ENCODE data around the gene ZIC2. TPM values are rescaled to one million over a fixed set of nuclear protein-coding genes. Genes with fewer than 3 reads are reported as not detected.

Gene ZIC2
- total and polyA plus RNA-seq, 2 of the 8 experiments (the other 6 are each of a cell fraction or from before 2014, with no cell fraction given), result 53.2 to 372 TPM

DNA sequence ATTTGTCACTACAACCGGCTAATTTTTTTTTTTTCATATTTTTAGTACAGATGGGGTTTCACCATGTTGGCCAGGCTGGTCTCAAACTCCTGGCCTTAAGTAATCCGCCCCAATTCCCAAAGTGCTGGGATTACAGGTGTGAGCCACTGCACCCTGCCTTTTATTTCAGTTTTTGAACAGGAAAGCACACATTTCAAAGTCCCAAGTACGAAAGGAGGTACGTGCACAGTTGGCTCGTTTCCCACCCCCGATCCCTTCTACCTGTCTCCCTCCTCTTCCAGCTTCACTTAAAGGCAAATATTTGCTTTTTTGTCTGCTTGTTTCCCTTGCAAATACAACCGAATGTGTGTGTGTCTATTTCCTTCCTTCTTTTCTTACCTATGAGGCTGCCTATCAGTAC, 40.5 kb upstream of the ZIC2 start:
- ChIA-PET POLR2A (ENCODE audit: partially characterized antibody) (interaction anchor here (1.2 to 1.9 kb wide), 3 partner anchors 10 to 29 kb away, joined by 3 to 4 read pairs (median 3); no protein-coding TSS in a partner anchor), CTCF (ENCODE audit: partially characterized antibody) (interaction anchor here (0.6 to 2.3 kb wide), 5 partner anchors 14 to 557 kb away, joined by 4 to 10 read pairs (median 5); no protein-coding TSS in a partner anchor)
- H3K79me1 ChIP-seq (ENCODE audit: low read depth, low read length), result no peaks in the 10 kb centered on the region
- H3K23ac ChIP-seq (ENCODE audit: insufficient read length), result no peak overlapping the region
- no peak overlapping the region for H3K14ac ChIP-seq (ENCODE audit: insufficient read length)
- H3K9ac ChIP-seq (replicated peaks in 1 of 4; ENCODE audit: extremely low read depth in 1 of 4, low read depth in 3 of 4, low read length in 3 of 4), result no peak overlapping the region
- H3K79me2 ChIP-seq (ENCODE audit: control insufficient read depth in 1 of 2, insufficient read depth in 2 of 2, low read length in 2 of 2), result no peaks in the 10 kb centered on the region
- H3K56ac ChIP-seq (replicated peaks; ENCODE audit: insufficient read length, low read depth, low read length), result no peak overlapping the region
- no peaks in the 10 kb centered on the region for H3K9me3 ChIP-seq (ENCODE audit: insufficient read depth in 2 of 2, low read depth in 1 of 2, low read length in 1 of 2)
- no peak overlapping the region for H4K5ac ChIP-seq (ENCODE audit: insufficient read length, low read depth, low read length)
- TF ChIP-seq KDM4A (IDR thresholded peaks at IDR 0.05; ENCODE audit: low read depth, low read length, severe bottlenecking) (no peak), PHF8 (conservative IDR thresholded peaks at IDR 0.05; ENCODE audit: low read depth, low read length) (no peak)
- TF ChIP-seq, protein P1, sequence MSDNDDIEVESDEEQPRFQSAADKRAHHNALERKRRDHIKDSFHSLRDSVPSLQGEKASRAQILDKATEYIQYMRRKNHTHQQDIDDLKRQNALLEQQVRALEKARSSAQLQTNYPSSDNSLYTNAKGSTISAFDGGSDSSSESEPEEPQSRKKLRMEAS (IDR thresholded peaks at IDR 0.05), result no peak
- H2BK120ac ChIP-seq (replicated peaks; ENCODE audit: low read depth, low read length), result no peak overlapping the region
- H3K36me3 ChIP-seq (ENCODE audit: control insufficient read depth in 2 of 4, insufficient read depth in 4 of 4, low read length in 3 of 4), result no peaks in the 10 kb centered on the region
- no peak overlapping the region for H3K4me2 ChIP-seq (ENCODE audit: insufficient read depth in 1 of 2, low read depth in 2 of 2, low read length in 2 of 2)
- H2BK5ac ChIP-seq (ENCODE audit: low read depth, low read length), result no peak overlapping the region
- peaks cover 0 to 4% (median 0%) of the 10 kb centered on the region in 4 experiments; a peak in 2 of 7 replicates for H3K4me1 ChIP-seq (replicated peaks in 1 of 4; ENCODE audit: control insufficient read depth in 3 of 4, insufficient read depth in 4 of 4, low read length in 3 of 4)
- H4K20me1 ChIP-seq (replicated peaks in 1 of 2; ENCODE audit: control insufficient read depth in 1 of 2, insufficient read depth in 2 of 2, low read length in 2 of 2), result no peaks in the 10 kb centered on the region
- H3K18ac ChIP-seq (ENCODE audit: extremely low read depth, low read length), result no peak overlapping the region
- FAIRE-seq (no peak), DNase-seq (ENCODE audit: low read depth in 1 of 2, low spot score in 2 of 2) (no peak)
- no peak overlapping the region for H2AFZ ChIP-seq (ENCODE audit: low read length)
- no peaks in the 10 kb centered on the region for H3K27me3 ChIP-seq (replicated peaks in 1 of 4; ENCODE audit: control insufficient read depth in 3 of 4, extremely low read depth in 1 of 4, insufficient read depth in 3 of 4, low read length in 3 of 4)
- no peak overlapping the region for H4K91ac ChIP-seq (replicated peaks; ENCODE audit: insufficient read length, low read length)
- no peak overlapping the region for H3K4me3 ChIP-seq (ENCODE audit: extremely low read depth in 1 of 4, insufficient read depth in 2 of 4, low read depth in 3 of 4, low read length in 4 of 4)
- no peak overlapping the region for H2AK5ac ChIP-seq (ENCODE audit: low read depth, low read length)
- WGBS, 2 experiments (ENCODE audit: extremely low coverage in 1 of 2, insufficient coverage in 1 of 2, insufficient read length in 1 of 2, insufficient replicate concordance in 2 of 2, low coverage in 1 of 2, low lambda C conversion rate in 2 of 2, missing lambda C conversion rate in 1 of 2), result 98% methylated on average over 7 of the region's 7 CpGs; no CpG with 5 or more reads in 1 of the 2 experiments
- H2BK12ac ChIP-seq (ENCODE audit: low read depth, low read length), result 0 out of 2 replicates have a peak overlapping the region, but pooled peaks have one; percentile 39
- H3K27ac ChIP-seq (ENCODE audit: low read depth, low read length), result no peak overlapping the region
- no peaks in the 10 kb centered on the region for H3K23me2 ChIP-seq (ENCODE audit: low read depth, low read length)
- H2BK20ac ChIP-seq (ENCODE audit: low read length), result no peak overlapping the region
- no peak overlapping the region for H4K8ac ChIP-seq (ENCODE audit: extremely low read depth, insufficient read depth, low read length)
- no peak overlapping the region for H3K4ac ChIP-seq (replicated peaks; ENCODE audit: insufficient read length, low read depth, low read length)
- H2BK15ac ChIP-seq (ENCODE audit: low read length), result no peak overlapping the region
